Activated CD4-positive, alpha-beta T cell treated with anti-CD3 and anti-CD28 coated beads for 1 hour (primary cell): ENCODE data around the gene TSPAN18.
"Not testable (repeated sequence)": the region's sequence is repeated elsewhere in the genome, so short reads cannot be mapped to it uniquely, and the experiment has no call there.

ENCODE experiments used
- DNase-seq: peaks from one replicate; pipeline ENCODE4 v3.0.0-alpha.2; 2020

The TSPAN18 gene

DNA sequence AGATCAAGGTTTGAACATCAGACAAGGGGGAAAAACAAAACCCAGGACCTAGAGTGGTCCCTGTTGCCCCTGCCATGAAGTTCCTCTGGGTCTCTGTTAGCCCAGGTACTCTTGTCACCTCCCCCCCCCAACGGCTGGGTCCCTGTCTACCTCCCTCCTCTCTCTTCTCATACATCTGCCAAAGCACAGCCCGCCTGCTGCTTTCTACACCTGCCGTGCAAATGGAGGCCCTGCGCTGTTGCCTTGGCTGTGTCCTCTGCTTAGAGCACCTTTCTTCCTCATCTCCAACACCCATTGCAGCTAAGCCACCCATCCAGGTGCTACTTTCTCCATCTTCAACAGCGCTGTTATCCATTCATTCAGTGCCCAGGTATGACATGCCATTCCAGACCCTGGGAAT, 124.7 kb downstream of the TSPAN18 start:
- no peak for DNase-seq

DNA sequence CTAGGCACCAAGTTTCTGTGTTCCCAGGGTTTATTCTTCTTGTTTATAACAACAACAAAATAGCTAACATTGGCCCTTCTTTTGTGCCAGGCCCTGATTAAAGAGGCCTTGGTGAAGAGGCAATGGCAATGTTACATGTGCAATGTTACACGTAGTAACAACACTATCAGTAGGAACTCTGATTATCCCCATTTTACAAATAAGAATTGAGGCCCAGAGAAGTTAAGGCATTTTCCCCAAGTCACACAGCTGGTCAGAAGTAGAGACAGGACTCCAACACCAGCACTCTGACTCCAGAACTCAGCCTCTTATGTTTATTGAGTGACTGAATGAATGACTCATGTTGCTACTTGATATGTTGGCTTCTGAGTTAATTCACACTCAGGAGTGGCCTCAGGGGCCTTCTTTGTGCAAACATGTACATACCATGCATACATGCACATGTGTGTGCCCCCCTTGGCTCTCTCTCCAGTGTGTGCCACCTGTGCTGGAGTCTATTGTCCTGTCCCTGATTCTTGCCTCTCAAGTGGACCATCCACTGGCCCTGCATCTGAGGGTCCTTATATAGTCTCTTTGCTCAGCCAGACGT, 125.5 kb downstream of the TSPAN18 start:
- no peak for DNase-seq

DNA sequence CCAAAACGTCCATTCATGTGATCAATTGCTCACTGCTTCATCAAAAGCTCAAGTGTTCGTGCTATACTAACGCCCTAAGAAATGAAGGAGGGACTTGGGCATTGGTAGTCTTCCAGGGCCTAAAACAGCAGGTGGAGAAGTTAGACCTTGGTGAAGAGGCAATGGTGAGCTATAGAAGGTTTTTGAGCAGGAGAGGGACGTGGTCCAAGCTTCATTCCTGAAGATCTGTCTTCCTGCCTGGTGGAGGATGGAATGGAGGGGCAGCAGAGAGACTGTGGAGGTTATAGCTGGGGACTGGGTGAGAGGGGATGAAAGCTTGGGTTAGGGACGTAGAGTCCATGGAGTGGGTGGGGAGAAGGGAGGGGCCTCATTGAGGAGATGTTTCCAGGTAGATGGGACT, 126.2 kb downstream of the TSPAN18 start:
- DNase-seq = no peak

DNA sequence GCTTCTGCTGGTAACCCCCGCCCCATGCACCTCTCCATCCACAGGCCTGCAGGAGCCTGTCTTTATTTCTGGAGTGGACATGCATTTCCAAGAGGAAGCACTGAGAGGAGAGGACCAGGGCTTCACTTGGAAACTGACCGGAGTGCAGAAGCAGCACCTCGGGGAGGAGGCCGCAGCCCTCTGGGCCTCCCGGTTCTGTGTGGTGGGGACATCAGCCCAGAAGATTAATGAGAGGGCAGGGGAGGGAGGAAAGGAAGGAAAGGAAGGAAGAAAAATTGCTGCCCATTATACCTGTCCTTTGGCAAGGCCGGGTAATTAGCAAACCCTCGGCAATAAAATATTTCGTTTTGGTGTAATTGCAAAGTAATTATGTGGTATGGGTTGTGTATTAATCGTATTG, 126.9 kb downstream of the TSPAN18 start:
- no peak for DNase-seq

DNA sequence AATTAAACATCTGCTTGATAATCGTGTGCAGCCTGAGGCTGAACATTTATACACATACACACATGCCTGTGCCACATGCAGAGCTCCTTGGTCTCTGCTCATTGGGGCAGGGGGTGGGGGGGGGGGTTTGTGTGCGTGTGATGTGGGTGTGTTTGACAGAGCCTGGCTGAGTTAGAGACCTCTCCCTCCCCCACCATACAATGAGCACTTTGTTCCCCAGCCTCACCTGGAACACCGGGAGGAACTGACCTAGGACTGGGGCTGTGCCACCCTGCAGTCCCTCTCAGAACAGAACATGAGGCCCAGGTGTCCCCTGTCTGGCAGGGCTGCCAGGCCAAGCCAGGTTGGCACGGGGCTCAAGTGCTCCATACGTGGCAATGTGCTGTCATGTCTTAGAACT, 127.3 kb downstream of the TSPAN18 start:
- no peak for DNase-seq

DNA sequence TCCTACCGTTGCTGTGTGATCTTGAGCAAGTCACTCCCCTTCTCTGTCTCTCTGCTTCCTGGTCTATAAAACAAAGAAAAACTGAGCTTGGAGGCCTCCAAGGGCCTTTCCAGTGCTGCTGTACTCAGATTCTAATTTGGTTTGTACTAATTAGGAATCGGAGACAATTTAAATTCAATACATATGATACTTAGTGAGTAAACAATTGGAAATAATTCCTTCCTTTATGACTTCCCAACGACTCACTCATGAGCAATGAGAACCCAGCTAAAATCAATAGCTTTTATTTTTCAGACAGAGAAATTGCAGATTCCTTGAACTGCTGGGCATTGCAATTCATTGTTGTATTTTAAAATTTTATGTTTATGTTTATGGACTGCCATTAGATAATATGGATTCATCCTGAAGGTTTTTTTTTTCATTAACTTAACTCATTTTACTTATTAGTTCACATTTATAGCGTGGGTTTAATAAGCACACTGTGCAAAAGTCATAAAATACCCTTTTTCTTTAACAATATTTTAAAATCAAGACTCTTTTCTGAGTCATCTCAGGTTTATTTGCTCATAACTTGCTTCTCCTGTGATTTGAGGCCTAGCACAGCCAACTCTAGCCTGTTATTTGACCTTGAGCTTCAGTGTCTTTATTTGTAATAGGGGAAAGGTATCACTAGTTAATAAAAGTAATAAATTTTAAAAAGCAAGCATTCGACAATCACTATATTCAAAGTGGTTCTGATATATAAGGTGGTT, 128.2 kb downstream of the TSPAN18 start:
- DNase-seq = no peak

DNA sequence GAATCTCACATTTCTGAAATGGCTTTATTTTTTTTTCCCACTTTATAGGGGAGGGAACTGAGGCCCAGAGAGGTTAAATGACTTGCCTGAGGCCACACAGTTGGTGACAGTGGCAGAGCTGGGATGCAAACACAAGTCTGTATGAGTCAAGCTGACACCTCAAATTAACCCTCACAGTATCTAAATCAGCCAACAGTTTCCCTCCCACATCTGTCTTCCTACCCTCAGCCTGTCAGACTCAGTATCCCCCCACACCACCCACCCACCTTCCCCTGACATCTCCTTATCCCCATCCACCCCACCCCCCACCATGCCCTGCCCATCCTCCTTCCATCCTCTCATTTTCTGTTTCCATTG, 128.7 kb downstream of the TSPAN18 start:
- no peak for DNase-seq

DNA sequence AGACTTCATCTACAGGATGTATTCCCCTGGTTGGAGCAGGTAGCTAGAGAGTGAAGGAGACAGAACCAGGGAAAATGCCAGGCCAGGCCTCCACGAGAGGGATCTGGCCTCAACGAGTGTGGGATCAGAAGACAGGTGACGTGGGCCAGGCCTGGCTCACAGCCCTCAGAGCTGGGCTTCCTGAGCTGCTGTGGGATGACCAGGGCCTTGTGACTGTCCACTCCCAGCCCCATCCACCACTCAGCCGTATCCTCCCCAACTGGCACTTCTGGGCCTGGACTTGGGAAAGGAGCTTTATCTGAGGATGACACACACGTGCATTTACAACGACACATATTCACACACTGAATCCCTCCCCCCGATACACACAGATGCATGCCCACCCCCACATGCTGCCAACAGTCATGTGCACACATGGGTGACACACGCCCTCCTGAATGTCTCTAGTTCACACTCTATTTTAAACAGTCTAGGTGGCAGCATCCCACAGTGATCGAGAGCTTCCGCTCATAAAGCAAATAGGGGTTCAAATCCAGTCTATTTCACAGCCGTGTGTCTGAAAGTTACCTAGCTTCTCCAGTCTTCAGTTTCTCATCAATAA, 130.8 kb downstream of the TSPAN18 start:
- no peak for DNase-seq

DNA sequence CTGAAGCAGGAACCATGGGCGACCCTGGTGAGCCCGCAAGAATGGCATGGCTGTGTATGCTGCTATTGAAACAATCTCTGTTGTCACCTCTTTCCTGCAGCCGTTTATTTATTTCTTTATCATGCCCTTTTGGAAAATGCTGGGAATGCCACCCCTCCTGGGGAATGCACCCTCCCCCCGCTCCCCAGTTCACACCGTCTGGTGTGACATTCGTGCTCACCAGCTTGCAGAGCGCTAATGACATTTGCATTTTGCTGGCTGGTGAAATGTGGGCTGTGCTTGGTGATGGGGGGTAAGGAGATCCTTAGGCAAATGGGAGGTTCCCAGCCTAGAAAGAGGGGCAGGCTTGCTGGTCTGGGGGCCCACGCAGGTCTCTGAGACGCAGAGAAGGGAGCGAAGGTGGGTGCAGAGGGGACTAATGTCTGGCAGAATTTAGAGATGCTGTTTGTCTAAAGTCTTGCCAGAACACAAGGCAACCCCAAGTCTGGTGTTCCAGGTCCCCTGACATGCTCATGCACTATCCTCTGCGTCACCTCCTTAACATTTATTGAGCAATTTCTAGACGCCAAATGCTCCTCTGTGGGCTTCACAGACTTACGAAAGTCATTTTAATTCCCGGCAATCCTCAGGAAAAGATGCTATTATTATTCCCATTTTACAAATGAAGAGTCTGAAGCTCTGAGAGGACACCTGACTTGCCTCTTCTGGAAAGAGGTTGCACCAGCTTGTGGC, 132.2 kb downstream of the TSPAN18 start:
- no peak for DNase-seq

DNA sequence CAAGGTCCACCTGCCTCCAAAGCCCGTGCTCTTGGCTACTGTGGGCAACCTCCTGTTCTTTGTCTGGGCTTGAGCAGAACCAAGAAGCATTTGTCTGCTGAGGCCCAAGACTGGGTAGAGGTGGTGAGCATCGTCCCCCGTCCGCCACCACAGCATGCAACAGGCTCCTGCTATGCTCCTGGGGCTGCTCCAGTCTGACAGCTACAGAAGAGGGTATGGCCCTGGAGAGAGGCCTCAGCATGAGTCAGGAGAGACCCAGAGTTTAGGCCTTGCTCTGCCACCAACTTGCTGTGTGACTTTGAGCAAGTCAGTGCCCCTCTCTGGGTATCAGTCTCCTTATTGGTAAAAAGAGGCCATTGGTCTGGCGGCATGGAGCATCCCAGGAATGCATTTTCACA, 132.8 kb downstream of the TSPAN18 start:
- no peak for DNase-seq

DNA sequence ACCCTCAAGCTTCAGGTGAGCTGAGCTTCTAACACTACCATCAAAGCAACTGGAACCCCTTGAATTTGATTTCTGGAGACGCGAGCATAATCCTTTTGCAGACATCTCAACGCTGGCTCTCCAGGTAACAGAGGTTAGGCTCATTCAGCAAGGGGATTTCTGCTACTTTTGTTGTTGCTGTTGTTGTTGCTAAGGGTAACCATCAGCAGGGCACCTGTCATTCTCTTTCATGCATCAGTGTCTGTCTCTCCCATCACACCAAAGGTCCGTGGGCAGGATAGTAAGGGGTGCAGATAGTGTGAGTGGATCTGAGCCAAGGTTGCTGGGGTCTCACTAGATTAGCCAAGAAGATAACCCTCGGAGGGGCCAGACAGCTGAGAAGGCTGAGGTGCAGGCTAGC, 133.6 kb downstream of the TSPAN18 start:
- DNase-seq = no peak

DNA sequence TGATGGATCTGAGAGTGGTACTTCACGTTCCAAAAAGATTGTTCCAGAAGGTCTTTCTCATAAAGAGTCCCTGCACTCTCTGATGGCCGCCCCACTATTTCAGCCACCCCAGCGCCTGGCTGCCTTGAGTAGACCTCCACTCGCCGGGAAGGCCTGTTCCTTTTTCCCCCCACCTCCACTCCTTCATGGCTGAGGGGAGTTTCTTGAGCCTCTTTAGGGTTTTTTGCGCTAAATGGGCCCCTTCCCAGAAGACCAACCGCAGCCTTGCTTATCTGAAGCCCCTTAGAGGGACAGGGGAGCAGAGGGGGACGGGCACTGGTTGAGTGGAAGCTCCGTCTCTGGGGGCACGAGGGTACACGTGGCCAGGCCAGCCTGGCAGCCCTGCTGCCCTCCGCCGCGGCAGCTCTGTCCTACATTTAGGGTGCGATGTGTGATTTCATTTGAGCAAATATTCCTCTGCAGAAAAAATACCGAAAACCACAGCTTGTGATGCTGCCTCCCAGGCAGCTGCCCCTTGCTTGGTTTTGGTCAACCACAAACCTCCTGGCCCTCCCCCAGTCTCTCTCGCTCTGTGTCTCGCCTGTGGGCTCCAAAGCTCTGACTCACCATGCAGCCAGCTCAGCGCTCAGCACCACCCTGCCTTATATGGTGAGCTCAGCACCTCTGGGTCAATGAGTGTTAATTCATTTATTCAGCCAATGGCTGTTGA, 135.2 kb downstream of the TSPAN18 start:
- peak; percentile 66 for DNase-seq

DNA sequence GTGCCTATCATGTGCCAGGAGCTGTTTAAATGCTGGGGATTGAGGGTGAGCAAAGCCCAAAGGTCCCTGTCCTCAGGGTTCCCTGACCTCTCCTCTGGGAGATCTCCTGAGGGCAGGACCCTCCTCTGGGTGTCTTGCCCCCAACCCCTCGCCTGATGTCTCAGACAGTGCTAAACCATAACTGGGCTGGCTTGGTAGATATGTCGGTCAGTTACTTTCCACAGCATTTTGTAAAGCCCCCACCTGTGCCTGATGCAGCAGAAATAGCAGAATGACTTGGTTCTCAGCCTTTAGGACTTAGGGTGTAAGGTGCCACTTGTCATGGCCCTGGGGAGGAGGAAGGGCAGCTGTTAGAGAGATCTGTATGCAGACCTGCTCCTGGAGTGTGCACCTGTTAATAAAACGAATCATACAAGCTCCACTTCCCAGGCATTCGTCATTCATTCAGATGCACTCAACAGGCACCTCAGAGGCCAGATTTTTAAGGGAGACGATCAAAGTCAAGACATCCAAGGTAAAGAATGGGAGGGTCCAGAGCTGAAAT, 135.9 kb downstream of the TSPAN18 start:
- no peak for DNase-seq

DNA sequence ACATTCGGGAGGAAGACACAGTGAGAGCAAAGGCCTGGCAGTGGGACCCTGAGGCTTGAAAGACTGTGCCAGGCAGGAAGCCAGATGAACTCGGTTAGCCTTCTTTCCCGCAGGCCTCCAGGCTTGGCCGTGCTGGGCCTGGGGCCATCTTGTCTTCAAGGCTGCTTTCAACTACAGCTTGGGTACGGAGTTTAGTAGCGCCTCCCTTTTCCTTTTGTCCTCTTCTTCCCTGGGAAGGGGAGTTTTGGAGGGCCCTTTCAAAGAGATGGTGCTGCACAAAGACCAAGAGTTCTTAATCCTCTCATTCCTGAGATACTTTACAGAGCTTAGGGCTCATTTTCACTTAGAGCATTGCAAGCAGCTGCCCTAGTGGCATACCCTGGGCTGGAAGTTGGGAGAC, 136.5 kb downstream of the TSPAN18 start:
- no peak for DNase-seq

DNA sequence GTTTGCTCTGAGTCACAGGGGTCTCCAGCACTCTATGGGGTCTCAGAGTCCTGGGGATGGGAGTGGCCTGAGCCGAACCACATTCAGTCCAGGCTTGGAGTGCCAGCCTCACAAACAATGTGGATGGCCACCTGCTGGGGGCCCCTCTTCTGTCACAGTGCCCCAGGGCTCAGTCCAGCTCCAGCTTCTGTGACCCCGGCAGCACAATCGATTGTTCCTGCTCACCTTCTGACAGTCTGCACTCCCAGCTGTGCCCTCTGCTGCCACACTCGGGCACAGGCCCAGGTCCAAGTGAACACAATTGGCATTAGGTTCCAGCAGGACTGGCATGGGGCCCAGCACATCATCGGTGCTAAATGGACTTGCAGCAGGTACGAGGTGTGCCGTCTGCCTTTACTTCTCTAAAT, 139.1 kb downstream of the TSPAN18 start:
- DNase-seq = no peak

DNA sequence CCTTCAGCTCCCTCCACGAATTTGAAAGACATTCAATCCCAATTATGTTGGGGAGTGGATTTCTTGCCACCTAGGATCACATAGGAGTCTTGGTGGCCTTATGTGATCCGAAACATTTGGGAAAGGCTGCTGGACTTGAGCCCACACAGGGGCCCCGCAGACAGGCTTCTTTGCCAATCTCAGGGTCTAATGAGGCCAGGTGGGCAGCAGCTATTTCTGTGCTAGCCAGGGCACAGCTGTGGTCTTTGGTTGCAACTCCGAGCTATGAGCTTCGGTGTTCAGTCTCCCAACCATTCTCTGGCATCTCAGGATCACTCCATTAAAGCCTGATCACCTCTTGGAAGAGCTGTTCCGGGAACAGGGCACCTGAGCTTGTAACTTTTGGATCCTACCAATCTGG, 139.5 kb downstream of the TSPAN18 start:
- no peak for DNase-seq

DNA sequence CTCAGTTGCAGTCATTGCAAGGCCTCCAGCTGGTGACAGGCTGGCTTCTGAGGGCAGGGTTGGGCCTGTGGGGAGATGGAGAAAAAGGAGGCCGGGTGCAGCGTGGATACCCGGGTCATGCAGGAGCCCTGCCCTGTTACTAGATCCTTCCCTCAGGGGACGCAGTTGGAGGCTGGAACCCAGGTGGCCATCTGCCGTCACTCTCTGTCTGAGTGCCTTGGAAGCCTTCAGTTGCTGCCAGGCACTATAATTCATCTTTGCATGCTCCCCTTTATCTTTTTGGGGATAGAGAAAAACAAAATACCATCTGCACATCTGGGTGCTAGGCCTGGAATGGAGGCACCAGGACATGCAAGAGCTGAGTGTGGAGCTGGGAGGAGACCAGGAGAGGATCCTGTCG, 141.3 kb downstream of the TSPAN18 start:
- DNase-seq = no peak

DNA sequence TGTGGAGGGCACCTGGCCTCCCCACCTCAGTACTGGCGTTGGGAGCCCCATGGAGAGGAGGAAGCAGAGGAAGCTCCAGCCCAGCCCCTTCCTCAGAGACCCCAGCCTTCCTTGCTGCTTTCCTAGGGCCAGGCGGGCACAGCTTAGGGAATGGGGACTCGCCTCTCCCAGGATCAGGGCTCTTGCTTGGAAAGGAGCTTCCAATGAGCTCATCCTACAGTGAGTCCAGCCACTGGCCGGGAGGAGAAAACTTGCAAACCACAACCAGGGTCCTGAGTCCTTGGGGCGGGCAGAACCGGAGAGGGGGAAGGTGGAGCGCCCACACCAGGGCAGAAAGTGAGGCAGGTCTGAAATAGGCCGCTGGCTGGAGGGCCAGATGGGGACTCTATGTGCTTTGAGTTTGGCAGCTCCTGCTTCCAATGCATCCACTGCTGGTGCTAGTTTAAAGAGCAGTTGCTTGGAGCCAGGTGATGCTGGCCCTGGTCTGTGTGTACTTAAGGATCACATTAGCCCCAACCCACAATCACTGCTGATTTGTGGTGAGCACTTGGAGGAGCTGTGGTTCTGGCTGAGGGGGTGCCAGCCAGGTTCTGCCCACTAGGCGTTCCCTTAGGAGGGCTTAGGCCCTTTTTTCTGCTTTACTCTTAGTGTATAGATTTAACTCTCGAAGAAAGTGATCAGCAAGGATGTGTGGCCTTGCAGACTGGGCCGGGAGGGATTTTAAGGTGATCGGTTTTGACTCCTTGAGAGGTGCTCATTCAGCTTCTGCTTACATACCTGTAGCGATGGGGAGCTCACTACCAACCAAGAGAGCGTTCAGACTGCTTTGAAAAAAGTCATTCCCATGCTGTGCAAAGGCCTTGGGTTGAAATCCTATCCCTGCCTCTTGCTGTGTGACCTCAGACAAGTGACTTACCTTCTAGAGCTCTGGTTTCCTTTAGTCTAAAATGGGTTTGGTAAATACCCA, 142.0 kb downstream of the TSPAN18 start:
- DNase-seq = no peak

DNA sequence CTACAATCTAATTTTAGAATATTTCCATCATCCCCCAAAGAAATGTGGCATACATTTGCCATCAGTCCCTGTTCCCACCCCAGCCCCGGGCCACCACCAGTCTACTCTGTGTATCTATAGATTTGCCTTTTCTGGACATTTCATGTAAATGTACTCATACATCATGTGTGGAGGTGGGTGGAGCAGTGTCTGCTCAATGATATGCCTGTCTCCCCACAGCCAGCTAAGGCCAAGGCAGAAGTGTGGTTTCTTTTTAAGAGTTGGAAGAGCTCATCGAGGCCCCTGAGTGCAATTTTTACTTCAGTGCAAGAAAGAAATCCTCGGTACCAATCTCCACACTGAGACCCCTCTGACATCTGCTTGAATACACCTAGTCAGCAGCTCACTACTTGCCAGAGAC, 143.4 kb downstream of the TSPAN18 start:
- no peak for DNase-seq

DNA sequence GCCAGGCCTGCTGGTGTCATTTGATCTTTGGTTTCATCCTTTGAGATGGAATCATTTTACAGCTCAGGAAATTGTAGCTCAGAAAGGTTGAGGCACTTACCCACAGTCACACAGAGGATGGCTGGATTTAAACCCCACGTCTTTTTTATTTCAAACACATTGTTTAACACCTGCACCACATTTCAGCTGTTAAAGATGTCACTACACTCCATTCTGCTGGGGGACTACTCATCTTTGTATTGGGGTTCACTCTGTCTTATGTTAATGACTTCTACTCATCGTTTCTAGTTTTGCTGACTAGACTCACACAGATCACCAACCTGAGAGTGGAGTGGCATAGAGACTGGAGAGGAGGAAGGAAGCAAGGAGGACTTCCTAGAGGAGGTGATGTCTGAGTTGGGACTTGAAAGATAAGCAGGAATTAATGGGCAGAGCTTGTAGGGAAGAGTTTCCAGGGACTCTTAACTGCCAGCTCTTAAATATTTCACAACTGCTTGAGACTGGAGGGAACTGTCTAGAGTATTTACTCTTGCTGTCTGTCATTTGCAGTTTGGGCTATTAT, 143.9 kb downstream of the TSPAN18 start:
- DNase-seq = no peak

DNA sequence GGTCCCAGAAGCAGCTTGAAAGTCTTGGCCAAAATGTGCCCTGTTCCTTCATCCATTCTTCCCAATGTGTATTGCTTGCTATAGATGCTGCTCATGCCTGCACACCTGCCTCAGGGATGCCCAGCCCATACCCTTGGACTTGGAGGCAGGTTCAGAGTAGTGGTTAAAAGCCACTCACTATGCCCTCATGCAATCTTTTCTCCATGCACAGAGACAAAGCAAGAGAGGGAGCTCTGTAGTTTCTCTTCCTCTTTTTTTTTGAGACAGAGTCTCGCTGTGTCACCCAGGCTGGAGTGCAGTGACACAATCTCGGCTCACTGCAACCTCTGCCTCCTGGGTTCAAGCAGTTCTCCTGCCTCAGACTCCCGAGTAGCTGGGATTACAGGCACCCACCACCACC, 144.9 kb downstream of the TSPAN18 start:
- DNase-seq = not testable (repeated sequence)
